ENCODE results near the gene CTAGE4.
"Not testable (repeated sequence)": the region's sequence is repeated elsewhere in the genome, so short reads cannot be mapped to it uniquely, and the experiment has no call there.

DNA sequence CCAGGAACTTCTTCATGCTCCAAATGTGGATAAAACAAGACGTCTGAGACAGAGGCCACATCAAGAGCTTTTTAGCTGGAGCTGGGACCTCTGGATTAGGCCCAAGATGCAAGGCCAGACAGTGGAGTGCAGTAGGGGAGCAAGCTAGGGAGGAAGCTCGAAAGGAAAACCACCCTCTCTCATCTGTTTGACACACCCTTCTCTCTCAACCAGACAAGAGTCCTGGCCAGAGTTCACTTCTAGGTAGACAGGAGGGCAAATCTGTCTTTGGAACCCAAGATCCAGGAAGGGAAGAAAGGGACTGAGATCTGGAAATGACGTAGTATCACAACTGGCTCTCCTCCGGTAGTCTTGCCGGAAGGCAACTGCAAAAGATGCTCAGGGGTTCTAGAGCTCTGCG lies 11.2 kb downstream of the CTAGE4 start:
- TF ChIP-seq, protein P1, sequence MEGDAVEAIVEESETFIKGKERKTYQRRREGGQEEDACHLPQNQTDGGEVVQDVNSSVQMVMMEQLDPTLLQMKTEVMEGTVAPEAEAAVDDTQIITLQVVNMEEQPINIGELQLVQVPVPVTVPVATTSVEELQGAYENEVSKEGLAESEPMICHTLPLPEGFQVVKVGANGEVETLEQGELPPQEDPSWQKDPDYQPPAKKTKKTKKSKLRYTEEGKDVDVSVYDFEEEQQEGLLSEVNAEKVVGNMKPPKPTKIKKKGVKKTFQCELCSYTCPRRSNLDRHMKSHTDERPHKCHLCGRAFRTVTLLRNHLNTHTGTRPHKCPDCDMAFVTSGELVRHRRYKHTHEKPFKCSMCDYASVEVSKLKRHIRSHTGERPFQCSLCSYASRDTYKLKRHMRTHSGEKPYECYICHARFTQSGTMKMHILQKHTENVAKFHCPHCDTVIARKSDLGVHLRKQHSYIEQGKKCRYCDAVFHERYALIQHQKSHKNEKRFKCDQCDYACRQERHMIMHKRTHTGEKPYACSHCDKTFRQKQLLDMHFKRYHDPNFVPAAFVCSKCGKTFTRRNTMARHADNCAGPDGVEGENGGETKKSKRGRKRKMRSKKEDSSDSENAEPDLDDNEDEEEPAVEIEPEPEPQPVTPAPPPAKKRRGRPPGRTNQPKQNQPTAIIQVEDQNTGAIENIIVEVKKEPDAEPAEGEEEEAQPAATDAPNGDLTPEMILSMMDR (IDR thresholded peaks at IDR 0.05; ENCODE audit: insufficient read depth, low read length, poor library complexity, severe bottlenecking), result not testable (repeated sequence)
- not testable (repeated sequence) for TF ChIP-seq EZH2phosphoT487 (conservative IDR thresholded peaks at IDR 0.05; ENCODE audit: low read length)
